Neural progenitor cell (in vitro differentiated cells): ENCODE results near the gene DEPDC7. TPM values are rescaled to one million over a fixed set of nuclear protein-coding genes. Genes with fewer than 3 reads are reported as not detected.

ENCODE experiments used
- DNase-seq: peaks from one replicate; pipeline ENCODE4 v3.0.0-alpha.2; 2016; ENCODE audit warnings: low spot score
- H2AFZ ChIP-seq: fragments of 200-600 bp; sonication (generic); replicated peaks from 2 replicates; pipeline ENCODE4 v1.6.1; 2016; ENCODE audit warnings: antibody characterized with exemption
- H3F3A ChIP-seq: fragments of 200-600 bp; sonication (generic); 2 replicates; pipeline ENCODE4 v1.6.1; 2016; ENCODE audit warnings: antibody characterized with exemption, low read depth
- H3K27ac ChIP-seq: fragments of 200-600 bp; sonication (generic); 2 replicates; pipeline ENCODE4 v1.5.1; 2016; ENCODE audit warnings: mild to moderate bottlenecking
- H3K27me3 ChIP-seq: fragments of 200-600 bp; sonication (generic); 2 replicates; pipeline ENCODE4 v1.6.1; 2016; ENCODE audit warnings: mild to moderate bottlenecking, moderate library complexity
- H3K36me3 ChIP-seq: fragments of 200-600 bp; sonication (generic); 2 replicates; pipeline ENCODE4 v1.5.1; 2016
- H3K4me1 ChIP-seq: fragments of 200-600 bp; sonication (generic); 2 replicates; pipeline ENCODE4 v1.6.1; 2016; ENCODE audit warnings: mixed run types
- H3K4me2 ChIP-seq: fragments of 200-600 bp; sonication (generic); 2 replicates; pipeline ENCODE4 v1.6.1; 2016
- H3K4me3 ChIP-seq: fragments of 200-600 bp; sonication (generic); 2 replicates; pipeline ENCODE4 v1.5.1; 2016
- H3K79me2 ChIP-seq: fragments of 200-600 bp; sonication (generic); 2 replicates; pipeline ENCODE4 v1.6.1; 2016; ENCODE audit warnings: low read depth
- H3K9ac ChIP-seq: fragments of 200-600 bp; sonication (generic); 2 replicates; pipeline ENCODE4 v1.6.1; 2016
- H3K9me3 ChIP-seq: fragments of 200-600 bp; sonication (generic); 2 replicates; pipeline ENCODE4 v1.5.1; 2016; ENCODE audit warnings: low read depth
- H4K20me1 ChIP-seq: fragments of 200-600 bp; sonication (generic); 2 replicates; pipeline ENCODE4 v1.6.1; 2016; ENCODE audit warnings: low read depth
- H3K27ac Mint-ChIP-seq: 3 replicates; pipeline ENCODE4 v1.8.0; 2021; ENCODE audit warnings: mixed read lengths
- H3K27me3 Mint-ChIP-seq: 2 replicates; pipeline ENCODE4 v1.8.0; 2022; ENCODE audit warnings: low read depth, mild to moderate bottlenecking, inconsistent platforms, moderate library complexity, mixed read lengths; ENCODE audit not compliant: insufficient read depth
- H3K36me3 Mint-ChIP-seq: 3 replicates; pipeline ENCODE4 v1.8.0; 2021; ENCODE audit warnings: mixed read lengths
- H3K4me1 Mint-ChIP-seq: 3 replicates; pipeline ENCODE4 v1.8.0; 2021; ENCODE audit warnings: mixed read lengths
- H3K4me3 Mint-ChIP-seq: 3 replicates; pipeline ENCODE4 v1.8.0; 2021; ENCODE audit warnings: mild to moderate bottlenecking, moderate library complexity, mixed read lengths
- H3K9me3 Mint-ChIP-seq: 3 replicates; pipeline ENCODE4 v1.8.0; 2020; ENCODE audit warnings: mixed read lengths
- EZH2 ChIP-seq: fragments of 200-600 bp; sonication (generic); IDR thresholded peaks from 2 replicates; pipeline ENCODE4 v1.6.1; 2017; ENCODE audit warnings: antibody characterized with exemption, mild to moderate bottlenecking, moderate library complexity
- EZH2phosphoT487 ChIP-seq: fragments of 200-600 bp; sonication (generic); IDR thresholded peaks from 2 replicates; pipeline ENCODE4 v1.6.1; 2017; ENCODE audit warnings: antibody characterized with exemption
- total RNA-seq: library from RNA; depleted of rRNA; stranded (reverse); fragments of >200 nt; gene quantifications from 2 replicates; pipeline ENCODE4 v1.2.3, GENCODE V29; 2015; ENCODE audit warnings: low replicate concordance
- TF ChIP-seq, protein P1 (sequence below): fragments of 200-600 bp; sonication (generic); IDR thresholded peaks from 2 replicates; pipeline ENCODE4 v1.5.1; 2017; ENCODE audit warnings: antibody characterized with exemption, mild to moderate bottlenecking

DEPDC7 gene
- total RNA-seq, 1 donor from 2014 or later: 0.39 TPM

- TF ChIP-seq, protein P1, sequence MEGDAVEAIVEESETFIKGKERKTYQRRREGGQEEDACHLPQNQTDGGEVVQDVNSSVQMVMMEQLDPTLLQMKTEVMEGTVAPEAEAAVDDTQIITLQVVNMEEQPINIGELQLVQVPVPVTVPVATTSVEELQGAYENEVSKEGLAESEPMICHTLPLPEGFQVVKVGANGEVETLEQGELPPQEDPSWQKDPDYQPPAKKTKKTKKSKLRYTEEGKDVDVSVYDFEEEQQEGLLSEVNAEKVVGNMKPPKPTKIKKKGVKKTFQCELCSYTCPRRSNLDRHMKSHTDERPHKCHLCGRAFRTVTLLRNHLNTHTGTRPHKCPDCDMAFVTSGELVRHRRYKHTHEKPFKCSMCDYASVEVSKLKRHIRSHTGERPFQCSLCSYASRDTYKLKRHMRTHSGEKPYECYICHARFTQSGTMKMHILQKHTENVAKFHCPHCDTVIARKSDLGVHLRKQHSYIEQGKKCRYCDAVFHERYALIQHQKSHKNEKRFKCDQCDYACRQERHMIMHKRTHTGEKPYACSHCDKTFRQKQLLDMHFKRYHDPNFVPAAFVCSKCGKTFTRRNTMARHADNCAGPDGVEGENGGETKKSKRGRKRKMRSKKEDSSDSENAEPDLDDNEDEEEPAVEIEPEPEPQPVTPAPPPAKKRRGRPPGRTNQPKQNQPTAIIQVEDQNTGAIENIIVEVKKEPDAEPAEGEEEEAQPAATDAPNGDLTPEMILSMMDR: no peak
- no peak for TF ChIP-seq EZH2
- TF ChIP-seq EZH2phosphoT487: no peak
- Histone ChIP-seq H2AFZ (no peak overlapping the region), H4K20me1 (no peaks in the 10 kb centered on the region), H3K79me2 (no peaks in the 10 kb centered on the region), H3K4me1 (peaks cover 8% of the 10 kb centered on the region), H3K9me3 (no peaks in the 10 kb centered on the region), H3K4me3 (no peak overlapping the region), H3F3A (peaks cover 4% of the 10 kb centered on the region), H3K36me3 (no peaks in the 10 kb centered on the region), H3K27ac (no peak overlapping the region), H3K27me3 (no peaks in the 10 kb centered on the region), H3K4me2 (no peak overlapping the region), H3K9ac (no peak overlapping the region)
- no peak for DNase-seq
- Mint-ChIP-seq H3K4me1 (peaks cover 11% of the 10 kb centered on the region), H3K9me3 (no peaks in the 10 kb centered on the region), H3K27me3 (no peaks in the 10 kb centered on the region), H3K36me3 (peaks cover 14% of the 10 kb centered on the region), H3K27ac (no peak overlapping the region), H3K4me3 (no peak overlapping the region)
Measured at GRCh38 chr11:33052231-33052630, 36.6 kb downstream of the DEPDC7 start.

- H4K20me1 ChIP-seq: no peaks in the 10 kb centered on the region
- Mint-ChIP-seq H3K36me3 (peaks cover 17% of the 10 kb centered on the region), H3K4me3 (no peak overlapping the region), H3K27ac (no peak overlapping the region), H3K4me1 (peaks cover 22% of the 10 kb centered on the region), H3K9me3 (no peaks in the 10 kb centered on the region), H3K27me3 (no peaks in the 10 kb centered on the region)
- DNase-seq: no peak
- H3F3A ChIP-seq: no peaks in the 10 kb centered on the region
- H3K4me1 ChIP-seq: no peaks in the 10 kb centered on the region
- H3K36me3 ChIP-seq: no peaks in the 10 kb centered on the region
- H3K27me3 ChIP-seq: no peaks in the 10 kb centered on the region
- no peak overlapping the region for H3K4me3 ChIP-seq
- no peaks in the 10 kb centered on the region for H3K9me3 ChIP-seq
- H3K79me2 ChIP-seq: no peaks in the 10 kb centered on the region
- no peak overlapping the region for H3K9ac ChIP-seq
- H3K27ac ChIP-seq: no peak overlapping the region
- H3K4me2 ChIP-seq: no peak overlapping the region
- no peak overlapping the region for H2AFZ ChIP-seq
- TF ChIP-seq, protein P1: no peak
- TF ChIP-seq EZH2 (no peak), EZH2phosphoT487 (no peak)
Measured at GRCh38 chr11:33055375-33055774, 39.7 kb downstream of the DEPDC7 start.

DNA sequence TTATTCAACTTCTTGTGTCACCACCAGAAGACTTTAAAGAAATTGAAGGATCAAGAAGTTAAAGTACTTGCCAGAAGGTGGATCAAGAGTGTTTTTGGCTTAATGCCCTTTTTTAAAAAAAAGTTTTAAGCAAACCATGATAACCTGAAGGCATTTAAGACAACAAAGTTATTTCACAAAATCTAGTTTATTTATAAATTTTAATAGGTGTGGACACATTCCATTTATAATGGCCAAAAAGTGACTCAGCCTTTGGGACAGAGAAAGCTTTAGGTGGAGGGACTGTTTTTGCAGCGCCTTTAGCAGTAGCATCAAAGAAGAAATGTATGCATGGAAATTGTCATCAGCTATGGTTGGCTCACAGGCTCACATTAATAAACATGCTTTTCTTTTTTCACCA is 41.6 kb downstream of the DEPDC7 start:
- H3K27ac Mint-ChIP-seq: no peak overlapping the region
- TF ChIP-seq EZH2 (no peak), EZH2phosphoT487 (no peak)
- Histone ChIP-seq H3K4me1 (no peaks in the 10 kb centered on the region), H3K36me3 (no peaks in the 10 kb centered on the region), H3K9ac (no peak overlapping the region), H3K4me2 (no peak overlapping the region), H3K27ac (no peak overlapping the region), H3K4me3 (no peak overlapping the region), H3K9me3 (no peaks in the 10 kb centered on the region), H3F3A (no peaks in the 10 kb centered on the region), H2AFZ (no peak overlapping the region), H3K79me2 (no peaks in the 10 kb centered on the region), H4K20me1 (no peaks in the 10 kb centered on the region), H3K27me3 (no peaks in the 10 kb centered on the region)
- peaks cover 22% of the 10 kb centered on the region for H3K4me1 Mint-ChIP-seq
- H3K27me3 Mint-ChIP-seq: no peaks in the 10 kb centered on the region
- DNase-seq: no peak
- H3K36me3 Mint-ChIP-seq: peaks cover 23% of the 10 kb centered on the region
- H3K4me3 Mint-ChIP-seq: no peak overlapping the region
- no peaks in the 10 kb centered on the region for H3K9me3 Mint-ChIP-seq

DNA sequence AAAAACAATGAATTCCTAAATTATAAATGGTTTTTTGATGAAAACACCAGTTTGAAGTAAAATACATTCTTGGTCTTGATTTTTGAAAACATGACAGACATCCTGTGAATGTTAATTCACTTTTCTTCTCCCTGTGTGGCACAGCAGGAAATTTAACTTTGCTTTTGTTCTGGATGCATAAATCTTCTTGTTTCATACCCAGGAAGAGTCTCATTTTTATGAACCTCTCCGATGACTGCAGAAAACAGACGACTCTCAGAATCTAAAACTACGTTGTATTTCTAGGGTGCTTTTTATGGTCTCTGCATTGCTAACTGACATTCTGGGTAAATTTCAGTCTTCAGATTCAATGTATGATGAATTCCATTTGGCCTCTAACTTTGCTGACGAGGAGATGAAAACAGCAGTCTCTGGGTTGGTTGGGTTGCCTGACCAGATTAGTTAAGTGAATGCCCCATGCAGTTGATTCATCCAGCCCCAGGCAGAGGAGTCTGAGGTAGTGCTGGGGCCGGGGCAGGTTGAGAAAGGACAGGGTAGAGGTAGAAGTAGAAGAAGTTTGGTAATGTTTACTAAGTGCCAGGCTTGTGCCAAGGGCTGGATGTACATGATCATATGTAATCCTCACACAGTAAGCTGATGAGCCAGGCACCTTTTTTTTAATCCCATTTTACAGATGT is 43.8 kb downstream of the DEPDC7 start:
- Histone ChIP-seq H3K36me3 (no peaks in the 10 kb centered on the region), H3K79me2 (no peaks in the 10 kb centered on the region), H2AFZ (no peak overlapping the region), H3K4me2 (no peak overlapping the region), H4K20me1 (no peaks in the 10 kb centered on the region), H3F3A (peaks cover 1% of the 10 kb centered on the region), H3K9ac (no peak overlapping the region), H3K27ac (no peak overlapping the region), H3K9me3 (no peaks in the 10 kb centered on the region), H3K27me3 (no peaks in the 10 kb centered on the region), H3K4me1 (no peaks in the 10 kb centered on the region), H3K4me3 (no peak overlapping the region)
- Mint-ChIP-seq H3K4me3 (no peak overlapping the region), H3K27me3 (no peaks in the 10 kb centered on the region), H3K36me3 (peaks cover 28% of the 10 kb centered on the region), H3K27ac (no peak overlapping the region), H3K9me3 (no peaks in the 10 kb centered on the region), H3K4me1 (peaks cover 20% of the 10 kb centered on the region)
- TF ChIP-seq EZH2phosphoT487: no peak
- no peak for TF ChIP-seq EZH2
- DNase-seq: no peak
